HepG2 (cell line): ENCODE measurements around the gene ATE1. TPM values are rescaled to one million over a fixed set of nuclear protein-coding genes. Genes with fewer than 3 reads are reported as not detected.
A peak's percentile ranks its signal among the peaks of the same experiment; 100 is the strongest.

Source experiments
- ARNT ChIP-seq: fragments of 450-650 bp; IDR thresholded peaks from 2 replicates; pipeline ENCODE4 v1.6.1; 2017
- CCAR2 ChIP-seq: fragments of 200-400 bp; formaldehyde crosslinking; optimal IDR thresholded peaks from 2 replicates; pipeline ENCODE3; 2018; ENCODE audit warnings: low read depth, mild to moderate bottlenecking, low read length, moderate library complexity
- CENPT ChIP-seq: sonication (generic); formaldehyde crosslinking; IDR thresholded peaks from 2 replicates; pipeline ENCODE4 v1.8.0; 2022; ENCODE audit warnings: low read depth, mild to moderate bottlenecking, moderate library complexity, missing genetic modification reagents
- ETV5 ChIP-seq: IDR thresholded peaks from 2 replicates; pipeline ENCODE4 v1.6.1; 2018; ENCODE audit warnings: missing biosample characterization, missing genetic modification reagents, inconsistent platforms, borderline replicate concordance
- GABPA ChIP-seq, 2 experiments: IDR thresholded peaks; 2 replicates each; pipeline ENCODE4 v1.6.1; 2011 to 2016; ENCODE audit warnings: low read depth in 2 of 2, low read length in 1 of 2, missing biosample characterization in 1 of 2, missing genetic modification characterization in 1 of 2
- GTF3A ChIP-seq: sonication (generic); formaldehyde crosslinking; conservative IDR thresholded peaks from 2 replicates; pipeline ENCODE4 v1.4.0; 2020; ENCODE audit warnings: mild to moderate bottlenecking, missing genetic modification reagents
- KMT2B ChIP-seq: IDR thresholded peaks from 2 replicates; pipeline ENCODE4 v1.6.1; 2016; ENCODE audit warnings: missing genetic modification reagents, missing compliant biosample characterization
- MAFF ChIP-seq: IDR thresholded peaks from 2 replicates; pipeline ENCODE4 v1.6.1; 2011; ENCODE audit warnings: low read depth, low read length, improper control_type of control experiment
- MAFG ChIP-seq: sonication (generic); formaldehyde crosslinking; IDR thresholded peaks from 2 replicates; pipeline ENCODE4 v1.5.1; 2020; ENCODE audit warnings: mild to moderate bottlenecking, missing genetic modification reagents
- NR2C2 ChIP-seq: sonication (generic); formaldehyde crosslinking; IDR thresholded peaks from 2 replicates; pipeline ENCODE4 v1.4.0; 2020; ENCODE audit warnings: missing genetic modification reagents, mild to moderate bottlenecking, moderate library complexity, borderline replicate concordance
- PBX3 ChIP-seq: sonication (generic); formaldehyde crosslinking; IDR thresholded peaks from 2 replicates; pipeline ENCODE4 v1.8.1; 2023; ENCODE audit warnings: missing genetic modification reagents, inconsistent platforms, borderline replicate concordance
- RBM22 ChIP-seq: fragments of 200-400 bp; formaldehyde crosslinking; optimal IDR thresholded peaks from 2 replicates; pipeline ENCODE3; 2017; ENCODE audit warnings: mild to moderate bottlenecking, low read length, moderate library complexity
- USF2 ChIP-seq, 2 experiments: sonication (generic) in 1 of 2; formaldehyde crosslinking in 1 of 2; IDR thresholded peaks; 2 replicates each; pipeline versions ENCODE4 v1.5.1 to v1.6.1; 2011 to 2020; ENCODE audit warnings: borderline replicate concordance in 1 of 2, low read depth in 1 of 2, low read length in 1 of 2, mild to moderate bottlenecking in 1 of 2, missing genetic modification reagents in 1 of 2, moderate library complexity in 1 of 2
- ZBED4 ChIP-seq: sonication (generic); formaldehyde crosslinking; IDR thresholded peaks from 2 replicates; pipeline ENCODE4 v1.4.0; 2020; ENCODE audit warnings: missing genetic modification reagents, borderline replicate concordance
- ZKSCAN1 ChIP-seq: fragments of 150-350 bp; IDR thresholded peaks from 2 replicates; pipeline ENCODE4 v1.6.1; 2014; ENCODE audit warnings: low read length
- ZMAT3 ChIP-seq: sonication (generic); formaldehyde crosslinking; conservative IDR thresholded peaks from 2 replicates; pipeline ENCODE4 v1.7.0; 2021; ENCODE audit warnings: missing genetic modification reagents
- ZNF276 ChIP-seq: sonication (generic); formaldehyde crosslinking; IDR thresholded peaks from 2 replicates; pipeline ENCODE4 v1.4.0; 2020; ENCODE audit warnings: mild to moderate bottlenecking, low read depth, missing genetic modification reagents
- ZNF432 ChIP-seq: sonication (generic); formaldehyde crosslinking; IDR thresholded peaks from 2 replicates; pipeline ENCODE4 v1.5.0; 2020; ENCODE audit warnings: missing genetic modification reagents, mild to moderate bottlenecking, borderline replicate concordance
- ZNF772 ChIP-seq: sonication (generic); formaldehyde crosslinking; IDR thresholded peaks from 2 replicates; pipeline ENCODE4 v1.5.0; 2020; ENCODE audit warnings: mild to moderate bottlenecking, missing genetic modification reagents
- polyA plus RNA-seq, 8 experiments: library from polyadenylated mRNA; depleted of rRNA in 3 of 8; stranded (reverse) in 7 of 8; unstranded in 1 of 8; fragments of >200 nt; fragmentation: Illumina TruSeq in 4 of 8; extraction: Trizol in 4 of 8; gene quantifications; 2 replicates each; pipeline versions ENCODE4 v1.2.1 to v1.2.3, GENCODE V29; 2011 to 2016; ENCODE audit warnings: low read depth in 4 of 8, missing spikeins in 1 of 8, mixed read lengths in 1 of 8; ENCODE audit not compliant: insufficient read depth in 1 of 8
- total RNA-seq, 5 experiments: library from RNA; depleted of rRNA; stranded (reverse); fragments of >200 nt; fragmentation: Illumina TruSeq; extraction: Trizol; gene quantifications; 2 replicates each; pipeline ENCODE4 v1.2.3, GENCODE V29; 2016; ENCODE audit warnings: low read depth in 1 of 5

The ATE1 gene
- total and polyA plus RNA-seq, 2 of the 13 experiments (the other 11 are each of a cell fraction or from before 2014, with no cell fraction given), result 17.5 to 42.2 TPM

- TF ChIP-seq ZBED4 (CRISPR knock-in tag) (peak; percentile 58; the same call in 1 of the 2 replicates), MAFG (no peak), RBM22 (no peak), ZNF432 (CRISPR knock-in tag) (no peak), ZKSCAN1 (no peak; the same call in 1 of the 2 replicates), ETV5 (CRISPR knock-in tag) (peak; percentile 59; the same call in 1 of the 2 replicates), USF2 (IDR thresholded peaks at IDR 0.05; ENCODE audit: low read depth, low read length) (no peak), USF2 (CRISPR knock-in tag; IDR thresholded peaks at IDR 0.05; ENCODE audit: borderline replicate concordance) (no peak), ZMAT3 (no peak; the same call in 1 of the 2 replicates), PBX3 (CRISPR knock-in tag) (no peak; the same call in 1 of the 2 replicates), ZNF276 (CRISPR knock-in tag) (no peak), GTF3A (CRISPR knock-in tag) (no peak), KMT2B (CRISPR knock-in tag) (peak; percentile 57; the same call in 1 of the 2 replicates), NR2C2 (CRISPR knock-in tag) (peak; percentile 77), CENPT (0 out of 2 replicates have a peak, but pooled peaks have one; percentile 39), CCAR2 (no peak), MAFF (no peak), ARNT (no peak), ZNF772 (peak; percentile 16; the same call in 1 of the 2 replicates), GABPA (IDR thresholded peaks at IDR 0.05; ENCODE audit: low read depth, low read length) (peak; percentile 63), GABPA (CRISPR knock-in tag; IDR thresholded peaks at IDR 0.05; ENCODE audit: low read depth) (peak; percentile 87)
Observed at GRCh38 chr10:121927841-121928527, at the start of gene ATE1 (continued).
